Measurements from ENCODE around the gene PIGU.

GRCh38 chr20:34511891-34512265, 165.0 kb downstream of the PIGU start:
- TF ChIP-seq POLR2A (IDR thresholded peaks at IDR 0.05) (no peak), CTCF (IDR thresholded peaks at IDR 0.05) (no peak)
